ENCODE results near the gene PRADC1. TPM values are rescaled to one million over a fixed set of nuclear protein-coding genes. Genes with fewer than 3 reads are reported as not detected.

The PRADC1 gene
- total and polyA plus RNA-seq, 9 of the 15 experiments (the other 6 are each of a cell fraction or from before 2014, with no cell fraction given): 7.3 to 47.4 (median 34.2) TPM

DNA sequence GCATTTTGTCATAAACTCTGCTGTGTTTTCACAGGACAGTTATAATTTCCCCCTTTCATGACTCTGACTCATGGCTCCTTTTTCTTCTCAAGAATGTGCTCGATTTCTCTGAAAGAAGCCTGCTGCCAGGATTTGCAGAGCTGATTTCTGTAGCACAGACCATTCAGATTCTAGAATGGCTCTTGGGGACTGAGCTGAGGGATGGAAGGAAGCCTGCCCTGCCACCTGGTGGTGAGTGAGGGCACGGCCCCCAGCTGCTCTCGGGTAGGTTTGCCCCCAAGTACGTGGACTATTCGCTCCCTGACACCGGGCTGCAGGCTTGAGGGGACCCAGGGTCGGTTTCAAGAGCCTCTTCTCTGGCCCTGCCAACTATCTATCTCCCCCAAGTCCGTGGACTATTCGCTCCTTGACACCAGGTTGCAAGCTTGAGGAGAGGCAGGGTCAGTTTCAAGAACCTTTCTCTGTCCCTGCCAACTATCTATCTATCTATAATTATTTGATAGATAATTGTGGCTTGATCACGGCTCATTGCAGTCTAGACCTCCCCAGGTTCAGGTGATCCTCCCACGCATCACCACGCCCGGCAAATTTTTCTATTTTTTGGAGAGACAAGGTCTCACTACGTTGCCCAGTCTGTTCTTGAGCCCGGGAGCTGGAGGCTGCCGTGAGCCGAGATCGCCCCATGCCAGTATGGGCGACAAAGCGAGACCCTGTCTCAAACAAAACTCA, 20.4 kb downstream of the PRADC1 start:
- intact Hi-C loops (cut with micrococcal nuclease) (loop anchor here (1.0 to 2.0 kb wide), 2 partner anchors 35 to 48 kb away; no protein-coding TSS in a partner anchor), in situ Hi-C loops (cut with MboI) (no loop called here)
- H4K20me1 ChIP-seq (replicated peaks; ENCODE audit: control insufficient read depth, insufficient read depth, low read length): no peaks in the 10 kb centered on the region
- H3K36me3 ChIP-seq (ENCODE audit: control insufficient read depth, insufficient read depth, low read length): no peaks in the 10 kb centered on the region
- no peak overlapping the region for H3K4me3 ChIP-seq
- 23% methylated on average over 20 of the region's 20 CpGs for WGBS (ENCODE audit: insufficient coverage, low coverage, missing lambda C conversion rate)
- BruUV-seq (replicated peaks): no TSS peak
- peak; percentile 84 for ATAC-seq
- peak overlapping the region; percentile 8 to 94; a peak in 2 of 4 replicates for H3K9ac ChIP-seq (ENCODE audit: insufficient read depth in 1 of 2, low read depth in 2 of 2, low read length in 2 of 2)
- H3K27ac ChIP-seq (ENCODE audit: extremely low read depth, low read depth, low read length): no peak overlapping the region
- H3K9me3 ChIP-seq (replicated peaks; ENCODE audit: control insufficient read depth, insufficient read depth, low read depth, low read length): no peaks in the 10 kb centered on the region
- no peaks in the 10 kb centered on the region for H3K9me1 ChIP-seq (ENCODE audit: control insufficient read depth, insufficient read depth, low read length)
- peak; percentile 86 for FAIRE-seq
- ChIA-PET POLR2A (interaction anchor here (0.6 to 2.1 kb wide), 8 partner anchors 10 to 307 kb away, joined by 3 to 16 read pairs (median 4); partner anchors contain the start of genes CCT7 and NOTO), CTCF (ENCODE audit: low intra/inter-chr PET ratio) (interaction anchor here (0.7 to 1.7 kb wide), 3 partner anchors 35 to 320 kb away, joined by 3 to 7 read pairs (median 7); no protein-coding TSS in a partner anchor)
- peak overlapping the region; percentile 96 for H2AFZ ChIP-seq (ENCODE audit: low read depth, low read length)
- H3K79me2 ChIP-seq (ENCODE audit: control insufficient read depth, insufficient read depth, low read length): peaks cover 36% of the 10 kb centered on the region
- no peaks in the 10 kb centered on the region for H3K27me3 ChIP-seq (ENCODE audit: control insufficient read depth in 2 of 2, insufficient read depth in 2 of 2, low read length in 2 of 2)
- H3K4me2 ChIP-seq (ENCODE audit: insufficient read depth, low read length): peak overlapping the region; percentile 94
- peaks cover 15 to 23% of the 10 kb centered on the region in 2 experiments; a peak in 4 of 5 replicates for H3K4me1 ChIP-seq (replicated peaks in 1 of 2; ENCODE audit: control insufficient read depth in 2 of 2, insufficient read depth in 2 of 2, low read length in 2 of 2)
- DNase-seq (ENCODE audit: extremely low read depth in 1 of 4, low spot score in 3 of 4): peak; percentile 76 to 84 (median 80)
- TF ChIP-seq JUND (IDR thresholded peaks at IDR 0.05; ENCODE audit: borderline replicate concordance, low read depth, low read length): no peak
- TF ChIP-seq JUND (tag; IDR thresholded peaks at IDR 0.05; ENCODE audit: borderline replicate concordance, low read depth, low read length): 0 out of 3 replicates have a peak, but pooled peaks have one; percentile 14
- TF ChIP-seq EGR1 (conservative IDR thresholded peaks at IDR 0.05): 0 out of 2 replicates have a peak, but pooled peaks have one; percentile 7
- no peak for TF ChIP-seq HDAC8 (tag; IDR thresholded peaks at IDR 0.05)
- TF ChIP-seq RB1 (IDR thresholded peaks at IDR 0.05; ENCODE audit: low read depth): peak; percentile 54; the same call in 1 of the 2 replicates
- TF ChIP-seq, protein P1, sequence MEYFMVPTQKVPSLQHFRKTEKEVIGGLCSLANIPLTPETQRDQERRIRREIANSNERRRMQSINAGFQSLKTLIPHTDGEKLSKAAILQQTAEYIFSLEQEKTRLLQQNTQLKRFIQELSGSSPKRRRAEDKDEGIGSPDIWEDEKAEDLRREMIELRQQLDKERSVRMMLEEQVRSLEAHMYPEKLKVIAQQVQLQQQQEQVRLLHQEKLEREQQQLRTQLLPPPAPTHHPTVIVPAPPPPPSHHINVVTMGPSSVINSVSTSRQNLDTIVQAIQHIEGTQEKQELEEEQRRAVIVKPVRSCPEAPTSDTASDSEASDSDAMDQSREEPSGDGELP (CRISPR knock-in tag; IDR thresholded peaks at IDR 0.05; ENCODE audit: borderline replicate concordance): peak; percentile 82; the same call in 1 of the 2 replicates
- TF ChIP-seq, protein P2, sequence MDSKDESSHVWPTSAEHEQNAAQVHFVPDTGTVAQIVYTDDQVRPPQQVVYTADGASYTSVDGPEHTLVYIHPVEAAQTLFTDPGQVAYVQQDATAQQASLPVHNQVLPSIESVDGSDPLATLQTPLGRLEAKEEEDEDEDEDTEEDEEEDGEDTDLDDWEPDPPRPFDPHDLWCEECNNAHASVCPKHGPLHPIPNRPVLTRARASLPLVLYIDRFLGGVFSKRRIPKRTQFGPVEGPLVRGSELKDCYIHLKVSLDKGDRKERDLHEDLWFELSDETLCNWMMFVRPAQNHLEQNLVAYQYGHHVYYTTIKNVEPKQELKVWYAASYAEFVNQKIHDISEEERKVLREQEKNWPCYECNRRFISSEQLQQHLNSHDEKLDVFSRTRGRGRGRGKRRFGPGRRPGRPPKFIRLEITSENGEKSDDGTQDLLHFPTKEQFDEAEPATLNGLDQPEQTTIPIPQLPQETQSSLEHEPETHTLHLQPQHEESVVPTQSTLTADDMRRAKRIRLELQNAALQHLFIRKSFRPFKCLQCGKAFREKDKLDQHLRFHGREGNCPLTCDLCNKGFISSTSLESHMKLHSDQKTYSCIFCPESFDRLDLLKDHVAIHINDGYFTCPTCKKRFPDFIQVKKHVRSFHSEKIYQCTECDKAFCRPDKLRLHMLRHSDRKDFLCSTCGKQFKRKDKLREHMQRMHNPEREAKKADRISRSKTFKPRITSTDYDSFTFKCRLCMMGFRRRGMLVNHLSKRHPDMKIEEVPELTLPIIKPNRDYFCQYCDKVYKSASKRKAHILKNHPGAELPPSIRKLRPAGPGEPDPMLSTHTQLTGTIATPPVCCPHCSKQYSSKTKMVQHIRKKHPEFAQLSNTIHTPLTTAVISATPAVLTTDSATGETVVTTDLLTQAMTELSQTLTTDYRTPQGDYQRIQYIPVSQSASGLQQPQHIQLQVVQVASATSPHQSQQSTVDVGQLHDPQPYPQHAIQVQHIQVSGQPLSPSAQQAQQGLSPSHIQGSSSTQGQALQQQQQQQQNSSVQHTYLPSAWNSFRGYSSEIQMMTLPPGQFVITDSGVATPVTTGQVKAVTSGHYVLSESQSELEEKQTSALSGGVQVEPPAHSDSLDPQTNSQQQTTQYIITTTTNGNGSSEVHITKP (IDR thresholded peaks at IDR 0.05; ENCODE audit: partially characterized antibody): peak; percentile 37
- peak in 1 of 2 experiments; percentile 90; a peak in 3 of 4 replicates for TF ChIP-seq MAZ (CRISPR knock-in tag; conservative IDR thresholded peaks at IDR 0.05 in 1 of 2, IDR thresholded peaks at IDR 0.05 in 1 of 2)
- TF ChIP-seq XRCC5 (IDR thresholded peaks at IDR 0.05; ENCODE audit: low read depth, low read length): 0 out of 2 replicates have a peak, but pooled peaks have one; percentile 50
- TF ChIP-seq, protein P3, sequence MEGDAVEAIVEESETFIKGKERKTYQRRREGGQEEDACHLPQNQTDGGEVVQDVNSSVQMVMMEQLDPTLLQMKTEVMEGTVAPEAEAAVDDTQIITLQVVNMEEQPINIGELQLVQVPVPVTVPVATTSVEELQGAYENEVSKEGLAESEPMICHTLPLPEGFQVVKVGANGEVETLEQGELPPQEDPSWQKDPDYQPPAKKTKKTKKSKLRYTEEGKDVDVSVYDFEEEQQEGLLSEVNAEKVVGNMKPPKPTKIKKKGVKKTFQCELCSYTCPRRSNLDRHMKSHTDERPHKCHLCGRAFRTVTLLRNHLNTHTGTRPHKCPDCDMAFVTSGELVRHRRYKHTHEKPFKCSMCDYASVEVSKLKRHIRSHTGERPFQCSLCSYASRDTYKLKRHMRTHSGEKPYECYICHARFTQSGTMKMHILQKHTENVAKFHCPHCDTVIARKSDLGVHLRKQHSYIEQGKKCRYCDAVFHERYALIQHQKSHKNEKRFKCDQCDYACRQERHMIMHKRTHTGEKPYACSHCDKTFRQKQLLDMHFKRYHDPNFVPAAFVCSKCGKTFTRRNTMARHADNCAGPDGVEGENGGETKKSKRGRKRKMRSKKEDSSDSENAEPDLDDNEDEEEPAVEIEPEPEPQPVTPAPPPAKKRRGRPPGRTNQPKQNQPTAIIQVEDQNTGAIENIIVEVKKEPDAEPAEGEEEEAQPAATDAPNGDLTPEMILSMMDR (IDR thresholded peaks at IDR 0.05 in 2 of 3, conservative IDR thresholded peaks at IDR 0.05 in 1 of 3; ENCODE audit: insufficient read depth in 2 of 3, low read depth in 1 of 3, low read length in 3 of 3): peak; percentile 86 to 96 (median 87)
- TF ChIP-seq FOXA3 (CRISPR knock-in tag; conservative IDR thresholded peaks at IDR 0.05 in 1 of 2, IDR thresholded peaks at IDR 0.05 in 1 of 2): no peak
- no peak for TF ChIP-seq DACH1 (IDR thresholded peaks at IDR 0.05; ENCODE audit: partially characterized antibody)

Data from K562 (cell line).